Parathyroid adenoma (tissue), 2 donors: ENCODE measurements around the gene SMYD5.

Experiments used
- H2AFZ ChIP-seq: fragments of 300-600 bp; sonication (generic); one replicate; pipeline ENCODE4 v1.7.0; 2017; ENCODE audit warnings: antibody characterized with exemption, mild to moderate bottlenecking
- H3K27ac ChIP-seq: fragments of 300-600 bp; sonication (generic); one replicate; pipeline ENCODE4 v1.7.0; 2017
- H3K27me3 ChIP-seq: fragments of 300-600 bp; sonication (generic); one replicate; pipeline ENCODE4 v1.7.0; 2017; ENCODE audit warnings: low read length; ENCODE audit not compliant: control insufficient read depth, insufficient read depth
- H3K36me3 ChIP-seq: fragments of 300-600 bp; sonication (generic); one replicate; pipeline ENCODE4 v1.7.0; 2017; ENCODE audit warnings: low read length; ENCODE audit not compliant: control insufficient read depth, insufficient read depth
- H3K4me1 ChIP-seq: fragments of 300-600 bp; sonication (generic); one replicate; pipeline ENCODE4 v1.7.0; 2017; ENCODE audit warnings: control low read depth
- H3K4me2 ChIP-seq: fragments of 300-600 bp; sonication (generic); one replicate; pipeline ENCODE4 v1.7.0; 2017; ENCODE audit warnings: low read length
- H3K4me3 ChIP-seq: fragments of 300-600 bp; sonication (generic); one replicate; pipeline ENCODE4 v1.7.0; 2017; ENCODE audit warnings: low read depth, low read length
- H3K79me2 ChIP-seq: fragments of 300-600 bp; sonication (generic); one replicate; pipeline ENCODE4 v1.7.0; 2017; ENCODE audit warnings: control low read depth
- H3K9ac ChIP-seq: fragments of 300-600 bp; sonication (generic); one replicate; pipeline ENCODE4 v1.7.0; 2017; ENCODE audit warnings: mild to moderate bottlenecking
- H3K9me3 ChIP-seq: fragments of 300-600 bp; sonication (generic); one replicate; pipeline ENCODE4 v1.7.0; 2017; ENCODE audit warnings: low read length; ENCODE audit not compliant: control insufficient read depth
- CTCF ChIP-seq: fragments of 300-600 bp; sonication (generic); IDR thresholded peaks from one replicate; pipeline ENCODE4 v1.7.0; 2017; ENCODE audit warnings: antibody characterized with exemption, mild to moderate bottlenecking
- donor health status: primary hyperparathyroidism.

The SMYD5 gene

DNA sequence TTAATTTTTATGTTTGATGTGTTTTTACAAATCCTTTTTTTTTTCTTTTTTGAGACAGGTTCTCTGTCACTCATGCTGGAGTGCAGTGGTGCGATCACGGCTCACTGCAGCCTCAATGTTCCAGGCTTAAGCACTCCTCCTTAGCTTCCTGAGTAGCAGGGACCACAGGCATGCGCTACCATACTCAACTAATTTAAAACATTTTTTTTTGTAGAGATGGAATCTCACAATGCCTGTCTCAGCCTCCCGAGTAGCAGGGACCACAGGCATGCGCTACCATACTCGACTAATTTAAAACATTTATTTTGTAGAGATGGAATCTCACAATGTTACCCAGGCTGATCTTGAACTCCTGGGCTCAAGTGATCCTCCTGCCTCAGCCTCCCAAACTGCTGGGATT, 8.4 kb upstream of the SMYD5 start:
- Histone ChIP-seq H3K79me2 (no peaks in the 10 kb centered on the region), H3K9me3 (no peaks in the 10 kb centered on the region), H3K4me3 (no peak overlapping the region), H3K4me2 (no peak overlapping the region), H3K27me3 (peaks cover 8% of the 10 kb centered on the region), H3K36me3 (no peaks in the 10 kb centered on the region), H3K9ac (no peak overlapping the region), H3K27ac (no peak overlapping the region), H2AFZ (no peak overlapping the region), H3K4me1 (no peaks in the 10 kb centered on the region)
- TF ChIP-seq CTCF = no peak

DNA sequence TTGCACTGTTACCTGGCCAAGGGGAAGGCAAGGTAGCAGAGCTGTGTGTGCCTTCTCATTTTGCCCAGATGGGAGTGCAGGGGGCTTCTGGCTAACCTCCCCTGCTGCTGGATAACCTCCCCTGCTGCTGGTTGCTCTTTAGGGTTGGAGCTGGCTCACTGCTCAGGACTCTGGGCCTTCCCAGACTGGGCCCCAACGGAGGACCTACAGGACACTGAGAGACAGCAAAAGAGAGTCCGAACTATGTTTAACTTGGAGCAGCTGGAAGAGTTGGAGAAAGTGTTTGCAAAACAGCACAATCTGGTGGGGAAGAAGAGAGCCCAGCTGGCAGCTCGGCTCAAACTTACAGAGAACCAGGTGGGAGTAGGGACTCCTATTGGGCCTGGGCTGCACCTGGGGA, 5.8 kb upstream of the SMYD5 start:
- H3K36me3 ChIP-seq = no peaks in the 10 kb centered on the region
- no peak overlapping the region for H2AFZ ChIP-seq
- peaks cover 2% of the 10 kb centered on the region for H3K27me3 ChIP-seq
- no peaks in the 10 kb centered on the region for H3K79me2 ChIP-seq
- no peak overlapping the region for H3K27ac ChIP-seq
- H3K4me2 ChIP-seq = no peak overlapping the region
- no peak overlapping the region for H3K9ac ChIP-seq
- no peak overlapping the region for H3K4me3 ChIP-seq
- no peak for TF ChIP-seq CTCF
- H3K4me1 ChIP-seq = no peaks in the 10 kb centered on the region
- H3K9me3 ChIP-seq = no peaks in the 10 kb centered on the region

GRCh38 chr2:73210019-73210418, 4.0 kb upstream of the SMYD5 start:
- peaks cover 4% of the 10 kb centered on the region for H3K4me1 ChIP-seq
- H3K4me3 ChIP-seq = no peak overlapping the region
- H3K79me2 ChIP-seq = peaks cover 2% of the 10 kb centered on the region
- H3K27me3 ChIP-seq = no peaks in the 10 kb centered on the region
- no peak overlapping the region for H3K9ac ChIP-seq
- no peaks in the 10 kb centered on the region for H3K36me3 ChIP-seq
- H3K27ac ChIP-seq = no peak overlapping the region
- H2AFZ ChIP-seq = no peak overlapping the region
- H3K9me3 ChIP-seq = no peaks in the 10 kb centered on the region
- H3K4me2 ChIP-seq = no peak overlapping the region
- no peak for TF ChIP-seq CTCF

- Histone ChIP-seq H3K9ac (no peak overlapping the region), H2AFZ (no peak overlapping the region), H3K27me3 (no peaks in the 10 kb centered on the region), H3K27ac (no peak overlapping the region), H3K4me1 (peaks cover 4% of the 10 kb centered on the region), H3K4me3 (no peak overlapping the region), H3K36me3 (no peaks in the 10 kb centered on the region), H3K79me2 (peaks cover 2% of the 10 kb centered on the region), H3K4me2 (no peak overlapping the region), H3K9me3 (no peaks in the 10 kb centered on the region)
- no peak for TF ChIP-seq CTCF
Observed at GRCh38 chr2:73210696-73211095, 3.3 kb upstream of the SMYD5 start.

DNA sequence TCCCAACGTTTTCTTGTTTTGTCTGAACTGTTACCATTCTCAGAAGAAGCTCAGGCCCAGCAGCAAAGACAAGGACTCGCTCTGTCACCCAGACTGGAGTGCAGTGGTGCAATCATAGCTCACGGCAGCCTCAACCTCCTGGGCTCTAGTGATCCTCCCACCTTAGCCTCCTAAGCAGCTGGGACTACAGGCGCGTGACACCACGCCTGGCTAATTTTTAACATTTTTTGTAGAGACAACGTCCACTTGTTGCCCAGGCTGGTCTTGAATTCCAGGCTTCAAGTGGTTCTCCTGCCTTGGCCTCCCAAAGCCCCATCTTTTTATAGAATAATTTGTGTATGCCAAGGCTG, 2.0 kb upstream of the SMYD5 start:
- no peak overlapping the region for H3K4me2 ChIP-seq
- no peak overlapping the region for H3K4me3 ChIP-seq
- H3K27me3 ChIP-seq = no peaks in the 10 kb centered on the region
- no peak overlapping the region for H3K9ac ChIP-seq
- H3K4me1 ChIP-seq = peaks cover 4% of the 10 kb centered on the region
- H2AFZ ChIP-seq = peak overlapping the region; percentile 60
- no peaks in the 10 kb centered on the region for H3K9me3 ChIP-seq
- no peaks in the 10 kb centered on the region for H3K36me3 ChIP-seq
- H3K79me2 ChIP-seq = peaks cover 2% of the 10 kb centered on the region
- no peak for TF ChIP-seq CTCF
- no peak overlapping the region for H3K27ac ChIP-seq
